Activated T-cell treated with anti-CD3 and anti-CD28 coated beads for 24 hours (primary cell): ENCODE measurements around the gene AKAP6.

Experiments used
- DNase-seq: peaks from one replicate; pipeline ENCODE4 v3.0.0-alpha.2; 2020; ENCODE audit warnings: low read depth

AKAP6 gene

GRCh38 chr14:32710231-32710671 is 381.2 kb downstream of the AKAP6 start:
- no peak for DNase-seq

- no peak for DNase-seq
Measured at GRCh38 chr14:32710731-32711680, 381.9 kb downstream of the AKAP6 start.

DNA sequence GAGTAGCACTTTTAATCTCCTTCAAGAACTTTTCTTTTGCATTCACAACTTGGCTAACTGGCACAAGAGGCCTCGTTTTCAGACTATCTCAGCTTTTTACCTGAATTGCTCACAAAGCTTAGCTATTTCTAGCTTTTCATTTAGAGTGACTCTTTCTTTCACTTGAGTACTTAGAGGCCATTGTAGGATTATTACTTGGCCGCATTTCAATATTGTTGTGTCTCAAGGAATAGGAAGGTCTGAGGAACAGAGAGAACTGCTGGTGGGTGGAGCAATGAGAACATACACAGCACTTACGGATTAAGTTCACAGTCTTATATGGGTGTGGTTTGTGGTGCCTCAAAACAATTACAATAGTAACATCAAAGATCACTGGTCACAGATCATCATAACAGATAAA is 384.8 kb downstream of the AKAP6 start:
- DNase-seq = no peak

DNA sequence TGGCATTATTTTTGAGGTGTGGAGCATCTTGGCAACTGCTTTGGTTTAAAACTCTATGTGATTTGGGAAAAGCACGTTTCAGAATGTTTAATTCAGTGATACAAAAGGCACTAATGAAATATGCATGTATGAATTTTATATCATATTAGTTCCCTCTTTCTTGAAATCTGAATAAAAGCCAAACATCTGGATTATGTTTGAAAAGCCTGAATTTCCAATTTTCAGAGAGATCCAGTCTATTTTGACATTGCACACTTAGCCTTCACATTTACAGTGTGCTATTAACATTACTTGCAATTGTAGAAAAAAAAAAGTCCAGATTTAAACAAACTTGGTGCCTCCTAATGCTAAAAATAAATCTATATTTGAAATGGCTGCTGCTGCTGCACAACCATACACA is 390.5 kb downstream of the AKAP6 start:
- DNase-seq = no peak

DNA sequence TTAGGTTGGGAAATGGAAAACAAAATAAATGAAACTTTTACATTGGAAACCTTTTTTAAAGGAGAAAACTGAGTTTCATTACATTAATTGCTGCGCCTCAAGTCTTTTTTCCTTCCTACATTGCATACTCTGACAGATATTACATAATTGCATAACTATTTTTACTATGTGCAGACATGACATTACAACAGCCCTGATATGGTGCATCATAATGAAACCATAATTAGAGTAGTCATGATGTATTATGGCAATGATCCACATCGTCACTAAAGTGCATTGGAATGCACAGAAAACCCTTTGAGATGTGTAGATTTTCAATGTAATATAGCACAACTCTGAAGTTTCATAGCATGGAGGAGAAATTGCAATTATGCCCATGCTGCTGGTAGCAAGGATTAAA is 391.8 kb downstream of the AKAP6 start:
- no peak for DNase-seq

DNA sequence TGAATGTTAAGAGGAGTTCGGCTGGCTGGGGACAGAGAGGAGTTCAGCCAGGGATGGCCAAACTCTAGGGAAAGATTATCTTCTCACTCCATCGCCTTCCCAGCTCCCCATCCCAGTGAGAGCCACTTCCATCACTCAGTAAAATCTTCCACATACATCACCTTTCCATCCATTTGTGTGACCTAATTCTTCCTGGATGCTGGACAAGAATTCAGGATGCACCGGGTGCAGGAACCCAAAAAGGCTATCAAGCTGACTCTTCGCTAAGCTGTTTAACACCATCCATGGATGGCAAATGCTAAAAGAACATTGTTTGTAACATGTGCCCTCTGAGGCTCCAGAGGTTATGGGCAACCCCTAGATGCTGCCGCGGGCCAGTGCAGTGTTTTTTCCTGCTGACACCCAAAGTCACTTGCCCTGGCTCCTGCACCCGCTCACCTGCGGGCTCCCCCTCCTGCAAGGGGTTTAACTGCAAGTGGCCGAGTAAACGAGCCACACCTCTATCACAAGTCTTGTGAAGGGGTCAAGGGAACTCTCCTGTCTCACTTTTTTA is 393.6 kb downstream of the AKAP6 start:
- DNase-seq = no peak

- DNase-seq = no peak
Measured at GRCh38 chr14:32724867-32725471, 395.9 kb downstream of the AKAP6 start.

DNA sequence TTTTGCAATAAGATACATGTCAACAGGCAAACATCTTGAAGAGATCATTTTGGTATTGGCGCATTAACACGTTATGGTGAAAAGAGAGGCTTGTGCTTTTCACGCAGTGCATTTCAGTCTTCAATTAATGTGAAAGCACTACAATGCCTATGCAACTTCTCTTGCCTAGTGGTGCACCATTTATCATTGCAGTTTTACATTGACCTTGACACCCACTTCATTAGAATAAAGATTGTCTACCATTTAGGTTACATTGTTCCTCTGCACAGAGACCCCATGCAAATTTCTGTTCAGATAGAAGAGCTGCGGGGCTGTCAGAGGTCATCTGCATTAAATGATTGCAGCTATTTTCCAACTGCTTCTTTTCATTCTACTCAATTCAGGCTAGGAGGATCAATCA is 397.4 kb downstream of the AKAP6 start:
- no peak for DNase-seq

DNA sequence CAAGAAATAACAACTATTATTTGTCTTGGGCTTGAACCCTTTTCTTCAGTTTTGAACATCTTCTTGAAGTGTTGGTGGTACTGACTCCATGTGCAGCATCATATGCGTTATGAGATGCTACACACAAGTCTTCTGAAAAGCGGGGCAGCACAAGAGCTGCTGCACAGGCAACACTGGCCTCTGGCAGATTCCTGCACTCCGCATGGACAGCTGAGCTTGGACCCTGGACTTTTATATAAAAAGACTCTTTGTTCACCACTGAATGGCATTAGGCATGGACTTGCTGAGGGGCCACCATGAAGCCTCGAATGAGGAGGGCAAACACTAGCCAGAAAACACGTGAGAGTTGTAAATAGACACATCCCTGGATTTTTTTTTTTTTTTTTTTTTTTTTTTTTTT is 398.7 kb downstream of the AKAP6 start:
- no peak for DNase-seq

DNA sequence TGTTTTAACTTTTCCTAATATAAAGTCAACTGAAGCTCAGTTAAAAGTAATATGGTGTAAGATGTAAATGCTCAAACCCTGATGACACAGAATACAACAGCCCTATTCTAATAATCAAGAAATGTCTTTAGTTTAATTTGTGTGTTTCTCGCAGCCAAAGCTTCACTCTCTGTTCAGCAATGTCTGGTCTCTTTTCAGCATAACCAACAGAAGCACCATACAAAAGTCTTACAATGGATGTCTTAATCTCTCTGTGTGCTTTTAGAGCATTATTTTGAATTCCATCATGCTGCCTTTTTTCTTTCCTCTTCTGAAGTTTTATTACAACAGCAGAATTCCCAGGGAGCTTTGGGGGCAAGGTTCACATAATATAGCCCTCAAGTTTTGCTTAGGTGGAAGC is 399.4 kb downstream of the AKAP6 start:
- no peak for DNase-seq

DNA sequence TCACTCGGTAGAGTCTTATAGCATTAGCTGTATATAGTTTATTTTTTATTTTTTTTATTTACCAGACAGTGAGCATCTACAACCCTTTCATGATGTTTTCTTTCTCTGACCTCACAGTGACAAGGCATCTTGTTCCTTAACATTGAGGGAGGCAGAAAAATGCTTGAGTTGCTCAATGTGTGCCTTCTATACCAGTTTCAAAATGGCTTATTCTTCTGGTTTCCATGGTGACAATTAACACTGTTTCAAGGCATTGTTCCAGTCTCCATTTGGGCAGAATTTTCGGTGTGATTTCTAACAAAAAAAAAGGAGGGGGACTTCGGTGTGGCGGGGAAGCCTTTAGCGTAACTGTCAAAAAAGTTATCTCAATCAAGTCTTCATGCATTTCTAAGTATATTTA is 399.9 kb downstream of the AKAP6 start:
- DNase-seq = no peak

GRCh38 chr14:32731249-32731648 is 402.2 kb downstream of the AKAP6 start:
- DNase-seq = no peak

DNA sequence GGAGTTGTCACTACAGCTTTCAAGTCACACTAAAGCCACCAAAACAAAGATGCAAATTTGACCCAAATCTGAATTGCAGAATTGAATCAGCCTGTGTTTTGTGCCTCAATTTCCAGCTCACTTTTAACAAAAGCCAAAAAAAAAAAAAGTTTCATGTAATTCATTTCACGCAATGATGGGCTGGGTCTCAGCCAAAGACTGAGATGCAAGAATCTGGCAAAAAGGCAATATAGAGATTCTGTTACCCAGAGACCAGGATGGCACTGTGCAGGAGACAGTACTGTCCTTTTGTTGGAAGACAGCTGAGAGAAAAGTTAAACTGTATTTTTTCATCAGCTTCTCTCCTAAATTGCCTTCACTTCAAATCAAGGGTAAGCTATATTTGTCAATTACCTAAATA is 403.9 kb downstream of the AKAP6 start:
- DNase-seq = no peak

DNA sequence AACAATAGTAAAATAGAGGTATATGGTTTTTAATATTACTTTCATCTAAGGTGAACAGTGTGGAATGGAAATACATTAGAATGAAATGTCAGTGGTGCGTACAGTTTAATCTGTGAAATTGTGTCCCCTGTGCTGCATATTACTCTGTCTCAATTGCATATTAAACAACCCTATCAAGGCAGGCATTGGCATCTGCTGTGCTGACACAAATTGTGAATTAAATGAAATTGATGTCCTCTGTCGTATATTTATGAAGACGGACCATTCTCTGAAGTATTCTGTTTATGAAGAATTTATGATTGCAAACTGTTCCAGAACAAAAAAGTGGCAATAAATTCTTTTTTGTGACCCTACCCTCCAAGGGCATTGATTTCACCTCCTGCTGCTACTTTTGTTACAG is 405.2 kb downstream of the AKAP6 start:
- DNase-seq = no peak

- DNase-seq = no peak
Measured at GRCh38 chr14:32737621-32738020, 408.5 kb downstream of the AKAP6 start.

DNA sequence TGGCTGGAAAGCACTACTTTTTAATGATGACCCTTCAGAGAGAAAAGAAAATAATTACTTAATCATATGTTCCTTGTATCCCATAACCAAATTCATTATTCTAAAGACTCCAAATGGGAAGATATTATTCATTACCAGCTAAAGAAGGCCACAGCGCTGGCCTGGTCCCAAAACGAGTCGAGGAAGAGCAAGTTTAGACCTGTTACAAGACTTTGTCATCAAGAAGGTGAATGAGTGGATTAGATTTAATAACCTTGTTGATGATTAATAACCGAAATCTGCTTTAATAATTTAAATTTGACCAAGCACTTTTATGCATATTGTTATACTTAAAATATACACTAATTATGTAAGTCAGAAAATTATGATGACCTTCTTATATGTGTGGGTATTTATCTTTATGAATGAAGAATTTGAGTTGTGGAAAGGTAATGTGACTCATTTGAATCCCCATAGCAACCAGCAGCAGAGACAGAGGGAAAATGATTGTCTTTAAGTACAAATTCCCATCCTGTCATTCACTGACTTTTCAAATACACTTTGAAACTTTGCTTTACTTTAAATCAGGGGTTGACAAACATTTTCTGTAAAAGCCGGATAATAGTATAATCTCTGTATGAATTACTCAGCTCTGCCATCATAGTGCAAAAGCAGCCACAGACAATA is 409.2 kb downstream of the AKAP6 start:
- no peak for DNase-seq

- DNase-seq = no peak
Measured at GRCh38 chr14:32744811-32745445, 415.8 kb downstream of the AKAP6 start.

DNA sequence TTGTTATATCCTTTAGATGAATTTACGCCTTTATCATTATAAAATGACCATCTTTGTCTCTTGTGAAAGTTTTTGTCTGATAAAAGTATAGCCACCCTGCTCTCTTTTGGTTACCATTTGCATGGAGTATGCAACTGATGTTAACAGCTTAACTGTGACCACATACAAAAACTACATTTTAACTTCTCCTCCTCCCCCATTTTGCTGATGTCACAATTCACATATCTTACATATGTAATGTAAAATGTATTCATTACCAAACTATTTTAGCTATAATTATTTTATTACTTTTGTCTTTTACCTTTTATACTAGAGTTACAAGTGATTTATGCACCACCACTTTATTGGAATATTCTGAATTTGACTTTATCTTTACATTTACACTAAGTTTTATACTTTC is 425.1 kb downstream of the AKAP6 start:
- DNase-seq = no peak

- no peak for DNase-seq
Measured at GRCh38 chr14:32756173-32756572, 427.1 kb downstream of the AKAP6 start.

- DNase-seq = no peak
Measured at GRCh38 chr14:32756775-32757174, 427.7 kb downstream of the AKAP6 start.

- no peak for DNase-seq
Measured at GRCh38 chr14:32757568-32757967, 428.5 kb downstream of the AKAP6 start.

DNA sequence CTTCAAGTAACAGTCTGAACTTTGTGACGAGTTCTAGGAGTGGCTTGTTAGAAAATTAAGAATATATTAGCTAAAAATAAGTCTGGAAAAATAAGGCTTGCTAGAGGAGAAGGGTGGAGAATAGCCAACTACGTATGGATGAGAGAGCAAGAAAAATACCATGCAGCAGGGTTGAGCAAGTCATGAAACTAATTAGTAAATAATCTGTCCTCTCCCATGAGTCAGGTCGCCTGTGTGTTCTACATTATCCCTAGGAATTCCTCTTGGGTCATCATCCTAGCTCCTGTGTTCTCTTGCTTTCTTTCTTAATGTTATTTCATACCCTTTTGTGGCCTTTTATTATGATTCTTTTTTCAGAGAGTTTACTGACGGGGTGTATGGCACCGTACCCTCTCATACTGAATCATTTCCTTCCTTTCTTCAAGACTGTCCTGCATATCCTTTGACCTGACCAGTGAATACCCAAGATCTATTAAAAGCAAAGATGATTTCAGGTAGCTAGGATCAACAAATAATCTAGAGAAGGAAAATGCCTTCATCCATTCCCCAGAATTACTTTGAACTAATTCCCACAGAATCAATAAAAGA is 432.4 kb downstream of the AKAP6 start:
- DNase-seq = no peak
